Measurements from ENCODE around the gene NR1D2. TPM values are rescaled to one million over a fixed set of nuclear protein-coding genes. Genes with fewer than 3 reads are reported as not detected.
A peak's percentile ranks its signal among the peaks of the same experiment; 100 is the strongest.

NR1D2 gene
- polyA plus RNA-seq, 1 donor from 2014 or later = 12.9 TPM

DNA sequence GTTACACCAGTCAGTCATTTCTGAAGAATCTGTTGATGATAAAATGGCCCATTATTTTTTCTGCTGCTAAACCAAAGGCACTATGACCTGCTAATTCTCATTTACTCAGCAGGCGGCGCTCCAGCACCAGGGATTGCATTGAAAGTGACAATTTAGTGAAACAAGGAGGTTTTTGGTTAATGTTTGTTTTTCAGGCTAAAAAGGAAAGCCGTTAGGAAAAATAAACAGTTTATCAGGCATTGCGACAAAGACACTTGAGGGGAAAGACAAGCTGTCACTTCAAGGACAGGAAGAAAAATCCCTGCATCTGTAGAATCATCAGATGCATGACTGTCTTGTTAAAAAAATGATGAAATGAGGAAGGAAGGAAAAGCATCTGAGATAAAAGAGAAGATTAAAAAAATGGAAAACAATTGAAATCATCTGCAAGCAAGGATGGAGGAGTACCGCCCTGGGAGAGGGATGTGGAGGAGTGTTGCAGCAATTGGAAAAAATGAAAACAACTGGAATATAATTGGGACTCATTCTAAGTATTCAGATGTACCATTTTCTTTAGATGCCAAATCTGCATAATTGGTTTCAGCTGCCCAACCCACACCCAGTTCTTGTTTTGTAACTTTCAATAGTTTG is 54.0 kb downstream of the NR1D2 start:
- Histone ChIP-seq H3K4me3 (ENCODE audit: low read length) (no peak overlapping the region), H3K36me3 (ENCODE audit: insufficient read depth, low read length) (no peaks in the 10 kb centered on the region), H3K9me3 (ENCODE audit: low read length) (no peaks in the 10 kb centered on the region), H3K9ac (ENCODE audit: low read length) (no peak overlapping the region), H3K9me2 (ENCODE audit: insufficient read depth, low read length) (no peaks in the 10 kb centered on the region), H3K27ac (ENCODE audit: low read length) (no peak overlapping the region), H2AFZ (ENCODE audit: low read depth, low read length) (no peak overlapping the region), H3K4me2 (ENCODE audit: low read length) (no peak overlapping the region), H3K27me3 (ENCODE audit: insufficient read depth, low read depth, low read length) (no peaks in the 10 kb centered on the region), H3K79me2 (replicated peaks; ENCODE audit: insufficient read depth, low read length) (no peaks in the 10 kb centered on the region), H3F3A (ENCODE audit: insufficient read depth, low read length, poor library complexity, severe bottlenecking) (no peaks in the 10 kb centered on the region), H4K20me1 (ENCODE audit: insufficient read depth) (no peaks in the 10 kb centered on the region)
- TF ChIP-seq RAD21 (conservative IDR thresholded peaks at IDR 0.05) = peak; percentile 99
- TF ChIP-seq TAF1 (IDR thresholded peaks at IDR 0.05; ENCODE audit: low read depth) = no peak
- TF ChIP-seq, protein P1, sequence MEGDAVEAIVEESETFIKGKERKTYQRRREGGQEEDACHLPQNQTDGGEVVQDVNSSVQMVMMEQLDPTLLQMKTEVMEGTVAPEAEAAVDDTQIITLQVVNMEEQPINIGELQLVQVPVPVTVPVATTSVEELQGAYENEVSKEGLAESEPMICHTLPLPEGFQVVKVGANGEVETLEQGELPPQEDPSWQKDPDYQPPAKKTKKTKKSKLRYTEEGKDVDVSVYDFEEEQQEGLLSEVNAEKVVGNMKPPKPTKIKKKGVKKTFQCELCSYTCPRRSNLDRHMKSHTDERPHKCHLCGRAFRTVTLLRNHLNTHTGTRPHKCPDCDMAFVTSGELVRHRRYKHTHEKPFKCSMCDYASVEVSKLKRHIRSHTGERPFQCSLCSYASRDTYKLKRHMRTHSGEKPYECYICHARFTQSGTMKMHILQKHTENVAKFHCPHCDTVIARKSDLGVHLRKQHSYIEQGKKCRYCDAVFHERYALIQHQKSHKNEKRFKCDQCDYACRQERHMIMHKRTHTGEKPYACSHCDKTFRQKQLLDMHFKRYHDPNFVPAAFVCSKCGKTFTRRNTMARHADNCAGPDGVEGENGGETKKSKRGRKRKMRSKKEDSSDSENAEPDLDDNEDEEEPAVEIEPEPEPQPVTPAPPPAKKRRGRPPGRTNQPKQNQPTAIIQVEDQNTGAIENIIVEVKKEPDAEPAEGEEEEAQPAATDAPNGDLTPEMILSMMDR (IDR thresholded peaks at IDR 0.05; ENCODE audit: poor library complexity, severe bottlenecking) = peak; percentile 98
- TF ChIP-seq, protein P2, sequence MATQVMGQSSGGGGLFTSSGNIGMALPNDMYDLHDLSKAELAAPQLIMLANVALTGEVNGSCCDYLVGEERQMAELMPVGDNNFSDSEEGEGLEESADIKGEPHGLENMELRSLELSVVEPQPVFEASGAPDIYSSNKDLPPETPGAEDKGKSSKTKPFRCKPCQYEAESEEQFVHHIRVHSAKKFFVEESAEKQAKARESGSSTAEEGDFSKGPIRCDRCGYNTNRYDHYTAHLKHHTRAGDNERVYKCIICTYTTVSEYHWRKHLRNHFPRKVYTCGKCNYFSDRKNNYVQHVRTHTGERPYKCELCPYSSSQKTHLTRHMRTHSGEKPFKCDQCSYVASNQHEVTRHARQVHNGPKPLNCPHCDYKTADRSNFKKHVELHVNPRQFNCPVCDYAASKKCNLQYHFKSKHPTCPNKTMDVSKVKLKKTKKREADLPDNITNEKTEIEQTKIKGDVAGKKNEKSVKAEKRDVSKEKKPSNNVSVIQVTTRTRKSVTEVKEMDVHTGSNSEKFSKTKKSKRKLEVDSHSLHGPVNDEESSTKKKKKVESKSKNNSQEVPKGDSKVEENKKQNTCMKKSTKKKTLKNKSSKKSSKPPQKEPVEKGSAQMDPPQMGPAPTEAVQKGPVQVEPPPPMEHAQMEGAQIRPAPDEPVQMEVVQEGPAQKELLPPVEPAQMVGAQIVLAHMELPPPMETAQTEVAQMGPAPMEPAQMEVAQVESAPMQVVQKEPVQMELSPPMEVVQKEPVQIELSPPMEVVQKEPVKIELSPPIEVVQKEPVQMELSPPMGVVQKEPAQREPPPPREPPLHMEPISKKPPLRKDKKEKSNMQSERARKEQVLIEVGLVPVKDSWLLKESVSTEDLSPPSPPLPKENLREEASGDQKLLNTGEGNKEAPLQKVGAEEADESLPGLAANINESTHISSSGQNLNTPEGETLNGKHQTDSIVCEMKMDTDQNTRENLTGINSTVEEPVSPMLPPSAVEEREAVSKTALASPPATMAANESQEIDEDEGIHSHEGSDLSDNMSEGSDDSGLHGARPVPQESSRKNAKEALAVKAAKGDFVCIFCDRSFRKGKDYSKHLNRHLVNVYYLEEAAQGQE (IDR thresholded peaks at IDR 0.05; ENCODE audit: borderline replicate concordance) = no peak
- peak; percentile 98 for TF ChIP-seq SMC3 (conservative IDR thresholded peaks at IDR 0.05; ENCODE audit: poor library complexity)

DNA sequence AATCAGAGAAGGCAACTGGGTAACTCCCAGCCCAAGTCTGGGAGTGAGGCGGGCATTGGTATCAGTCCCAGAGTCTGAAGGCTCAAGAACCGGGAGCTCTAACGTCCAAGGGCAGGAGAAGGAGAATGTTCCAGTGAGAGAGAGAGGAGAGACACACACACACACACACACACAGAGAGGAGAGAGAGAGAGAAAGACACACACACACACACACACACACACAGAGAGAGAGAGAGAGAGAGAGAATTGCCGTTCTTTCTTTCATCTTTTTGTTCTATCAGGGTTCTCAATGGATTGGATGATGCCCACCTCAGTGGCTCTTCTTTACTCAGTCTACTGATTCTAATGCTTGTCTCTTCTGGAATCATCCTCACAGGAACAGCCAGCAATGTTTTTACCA is 57.0 kb downstream of the NR1D2 start:
- H3K9ac ChIP-seq (ENCODE audit: low read length) = no peak overlapping the region
- no peak overlapping the region for H2AFZ ChIP-seq (ENCODE audit: low read depth, low read length)
- H3K27ac ChIP-seq (ENCODE audit: low read length) = no peak overlapping the region
- H3K4me3 ChIP-seq (ENCODE audit: low read length) = no peak overlapping the region
- no peaks in the 10 kb centered on the region for H3K9me2 ChIP-seq (ENCODE audit: insufficient read depth, low read length)
- H3F3A ChIP-seq (ENCODE audit: insufficient read depth, low read length, poor library complexity, severe bottlenecking) = no peaks in the 10 kb centered on the region
- H3K79me2 ChIP-seq (replicated peaks; ENCODE audit: insufficient read depth, low read length) = no peaks in the 10 kb centered on the region
- no peaks in the 10 kb centered on the region for H4K20me1 ChIP-seq (ENCODE audit: insufficient read depth)
- H3K4me2 ChIP-seq (ENCODE audit: low read length) = no peak overlapping the region
- TF ChIP-seq, protein P2 (IDR thresholded peaks at IDR 0.05; ENCODE audit: borderline replicate concordance) = no peak
- TF ChIP-seq POLR2AphosphoS5 (IDR thresholded peaks at IDR 0.05) (no peak), TAF1 (IDR thresholded peaks at IDR 0.05; ENCODE audit: low read depth) (no peak), RAD21 (conservative IDR thresholded peaks at IDR 0.05) (no peak), SMC3 (conservative IDR thresholded peaks at IDR 0.05; ENCODE audit: poor library complexity) (no peak), EZH2 (IDR thresholded peaks at IDR 0.05; ENCODE audit: borderline replicate concordance, insufficient read depth, low read length, poor library complexity, severe bottlenecking) (no peak), MXI1 (conservative IDR thresholded peaks at IDR 0.05; ENCODE audit: poor library complexity, severe bottlenecking) (no peak), EP300 (conservative IDR thresholded peaks at IDR 0.05; ENCODE audit: poor library complexity, severe bottlenecking) (no peak)
- TF ChIP-seq, protein P1 (IDR thresholded peaks at IDR 0.05; ENCODE audit: poor library complexity, severe bottlenecking) = no peak
- no peaks in the 10 kb centered on the region for H3K9me3 ChIP-seq (ENCODE audit: low read length)
- no peaks in the 10 kb centered on the region for H3K27me3 ChIP-seq (ENCODE audit: insufficient read depth, low read depth, low read length)
- no peaks in the 10 kb centered on the region for H3K36me3 ChIP-seq (ENCODE audit: insufficient read depth, low read length)

All from neural cell (in vitro differentiated cells).